HEK293 (cell line): ENCODE data around the gene MUC5AC.

Experiments
- CTCF ChIA-PET: fragments of 350-600 bp; formaldehyde crosslinking; extraction: SDS; loops from one replicate; lab custom pipeline; 2021; ENCODE audit warnings: antibody characterized with exemption; lab: Yijun Ruan, JAX
- POLR2A ChIA-PET: fragments of 300-600 bp; formaldehyde crosslinking; extraction: SDS; loops from one replicate; lab custom pipeline; 2020; ENCODE audit warnings: antibody characterized with exemption, inconsistent platforms; lab: Yijun Ruan, JAX
- H3K27ac ChIP-seq: fragments of 200-500 bp; sonication (Bioruptor generic); 2 replicates; pipeline ENCODE4 v1.5.1; 2014; ENCODE audit warnings: low read depth, low read length, control low read depth, inconsistent platforms; ENCODE audit errors: extremely low read depth
- H3K36me3 ChIP-seq, 2 experiments: fragments of 200-500 bp in 1 of 2; sonication (Bioruptor generic) in 1 of 2; 1 replicate in 1 of 2; 2 replicates in 1 of 2; pipeline ENCODE4 v1.5.1; 2014 to 2017; ENCODE audit warnings: inconsistent platforms in 2 of 2, low read length in 2 of 2; ENCODE audit not compliant: control insufficient read depth in 2 of 2, insufficient read depth in 1 of 2
- H3K4me1 ChIP-seq: fragments of 200-500 bp; sonication (Bioruptor generic); 2 replicates; pipeline ENCODE4 v1.5.1; 2014; ENCODE audit warnings: mild to moderate bottlenecking, low read length, inconsistent platforms; ENCODE audit not compliant: control insufficient read depth, insufficient read depth
- H3K4me3 ChIP-seq: 2 replicates; pipeline ENCODE4 v1.5.1; 2011; ENCODE audit warnings: low read depth, mild to moderate bottlenecking, control low read depth, low read length, moderate library complexity
- H3K9me3 ChIP-seq: fragments of 200-500 bp; sonication (Bioruptor generic); 2 replicates; pipeline ENCODE4 v1.5.1; 2014; ENCODE audit warnings: low read depth, low read length, inconsistent platforms; ENCODE audit not compliant: control insufficient read depth, insufficient read depth
- BCL11B ChIP-seq: fragments of 450-650 bp; formaldehyde crosslinking; IDR thresholded peaks from 2 replicates; pipeline ENCODE4 v1.5.1; 2016; ENCODE audit warnings: low read depth, missing biosample characterization, missing genetic modification characterization
- IKZF3 ChIP-seq: fragments of 450-650 bp; IDR thresholded peaks from 2 replicates; pipeline ENCODE4 v1.5.0; 2018; ENCODE audit warnings: missing biosample characterization, mild to moderate bottlenecking, missing genetic modification characterization, moderate library complexity
- MYNN ChIP-seq: fragments of 450-650 bp; formaldehyde crosslinking; IDR thresholded peaks from 2 replicates; pipeline ENCODE4 v1.5.1; 2016; ENCODE audit warnings: missing biosample characterization, missing genetic modification characterization, borderline replicate concordance
- SCRT2 ChIP-seq: fragments of 450-650 bp; formaldehyde crosslinking; IDR thresholded peaks from 2 replicates; pipeline ENCODE4 v1.5.1; 2016; ENCODE audit warnings: missing biosample characterization, missing genetic modification characterization
- SETDB1 ChIP-seq: IDR thresholded peaks from one replicate; pipeline ENCODE4 v1.6.1; 2017; ENCODE audit warnings: mild to moderate bottlenecking, low read length, moderate library complexity, mixed read lengths; ENCODE audit not compliant: insufficient read length
- SP3 ChIP-seq: fragments of 450-650 bp; formaldehyde crosslinking; IDR thresholded peaks from 2 replicates; pipeline ENCODE4 v1.5.1; 2016; ENCODE audit warnings: missing biosample characterization, missing genetic modification characterization
- TRIM28 ChIP-seq: IDR thresholded peaks from 2 replicates; pipeline ENCODE4 v1.6.1; 2011; ENCODE audit warnings: low read length, control low read depth, borderline replicate concordance
- ZBTB8A ChIP-seq: fragments of 450-650 bp; formaldehyde crosslinking; IDR thresholded peaks from 2 replicates; pipeline ENCODE4 v1.5.1; 2016; ENCODE audit warnings: missing biosample characterization, missing genetic modification characterization
- ZFP69B ChIP-seq: fragments of 450-650 bp; formaldehyde crosslinking; IDR thresholded peaks from 2 replicates; pipeline ENCODE4 v1.5.1; 2016; ENCODE audit warnings: missing biosample characterization, missing genetic modification characterization
- ZIC2 ChIP-seq: fragments of 450-650 bp; formaldehyde crosslinking; IDR thresholded peaks from 2 replicates; pipeline ENCODE4 v1.5.1; 2016; ENCODE audit warnings: missing biosample characterization, missing genetic modification characterization
- ZNF157 ChIP-seq: fragments of 450-650 bp; formaldehyde crosslinking; IDR thresholded peaks from 2 replicates; pipeline ENCODE4 v1.5.1; 2016; ENCODE audit warnings: missing biosample characterization, missing genetic modification characterization
- ZNF214 ChIP-seq: fragments of 450-650 bp; formaldehyde crosslinking; IDR thresholded peaks from 2 replicates; pipeline ENCODE4 v1.5.1; 2017; ENCODE audit warnings: missing biosample characterization, mild to moderate bottlenecking, missing genetic modification characterization, borderline replicate concordance
- ZNF239 ChIP-seq: fragments of 450-650 bp; formaldehyde crosslinking; IDR thresholded peaks from 2 replicates; pipeline ENCODE4 v1.5.1; 2016; ENCODE audit warnings: missing biosample characterization, missing genetic modification characterization
- ZNF341 ChIP-seq: fragments of 450-650 bp; formaldehyde crosslinking; IDR thresholded peaks from 2 replicates; pipeline ENCODE4; 2016; ENCODE audit warnings: low read depth, missing biosample characterization, missing genetic modification characterization
- ZNF394 ChIP-seq: fragments of 450-650 bp; formaldehyde crosslinking; IDR thresholded peaks from 2 replicates; pipeline ENCODE4 v1.5.1; 2016; ENCODE audit warnings: missing biosample characterization, missing genetic modification characterization, mild to moderate bottlenecking, moderate library complexity, borderline replicate concordance
- ZNF529 ChIP-seq: fragments of 450-650 bp; formaldehyde crosslinking; IDR thresholded peaks from 2 replicates; pipeline ENCODE4 v1.5.1; 2017; ENCODE audit warnings: missing genetic modification characterization, missing biosample characterization; ENCODE audit not compliant: insufficient replicate concordance
- ZNF580 ChIP-seq: fragments of 450-650 bp; formaldehyde crosslinking; IDR thresholded peaks from 2 replicates; pipeline ENCODE4 v1.5.1; 2016; ENCODE audit warnings: missing biosample characterization, missing genetic modification characterization
- ZNF654 ChIP-seq: fragments of 450-650 bp; formaldehyde crosslinking; IDR thresholded peaks from 2 replicates; pipeline ENCODE4 v1.5.1; 2016; ENCODE audit warnings: low read depth, missing biosample characterization, missing genetic modification characterization
- ZNF660 ChIP-seq: fragments of 450-650 bp; IDR thresholded peaks from 2 replicates; pipeline ENCODE4 v1.5.1; 2018; ENCODE audit warnings: missing biosample characterization, mild to moderate bottlenecking, missing genetic modification characterization
- ZNF701 ChIP-seq: fragments of 450-650 bp; formaldehyde crosslinking; IDR thresholded peaks from 2 replicates; pipeline ENCODE4 v1.5.1; 2016; ENCODE audit warnings: missing biosample characterization, missing genetic modification characterization
- TF ChIP-seq, protein P1 (sequence below): fragments of 450-650 bp; IDR thresholded peaks from 2 replicates; pipeline ENCODE4 v1.5.1; 2018; ENCODE audit warnings: missing biosample characterization, missing genetic modification characterization
- TF ChIP-seq, protein P2 (sequence below): fragments of 450-650 bp; formaldehyde crosslinking; IDR thresholded peaks from 2 replicates; pipeline ENCODE4 v1.5.1; 2017; ENCODE audit warnings: missing biosample characterization, missing genetic modification characterization

Gene MUC5AC

DNA sequence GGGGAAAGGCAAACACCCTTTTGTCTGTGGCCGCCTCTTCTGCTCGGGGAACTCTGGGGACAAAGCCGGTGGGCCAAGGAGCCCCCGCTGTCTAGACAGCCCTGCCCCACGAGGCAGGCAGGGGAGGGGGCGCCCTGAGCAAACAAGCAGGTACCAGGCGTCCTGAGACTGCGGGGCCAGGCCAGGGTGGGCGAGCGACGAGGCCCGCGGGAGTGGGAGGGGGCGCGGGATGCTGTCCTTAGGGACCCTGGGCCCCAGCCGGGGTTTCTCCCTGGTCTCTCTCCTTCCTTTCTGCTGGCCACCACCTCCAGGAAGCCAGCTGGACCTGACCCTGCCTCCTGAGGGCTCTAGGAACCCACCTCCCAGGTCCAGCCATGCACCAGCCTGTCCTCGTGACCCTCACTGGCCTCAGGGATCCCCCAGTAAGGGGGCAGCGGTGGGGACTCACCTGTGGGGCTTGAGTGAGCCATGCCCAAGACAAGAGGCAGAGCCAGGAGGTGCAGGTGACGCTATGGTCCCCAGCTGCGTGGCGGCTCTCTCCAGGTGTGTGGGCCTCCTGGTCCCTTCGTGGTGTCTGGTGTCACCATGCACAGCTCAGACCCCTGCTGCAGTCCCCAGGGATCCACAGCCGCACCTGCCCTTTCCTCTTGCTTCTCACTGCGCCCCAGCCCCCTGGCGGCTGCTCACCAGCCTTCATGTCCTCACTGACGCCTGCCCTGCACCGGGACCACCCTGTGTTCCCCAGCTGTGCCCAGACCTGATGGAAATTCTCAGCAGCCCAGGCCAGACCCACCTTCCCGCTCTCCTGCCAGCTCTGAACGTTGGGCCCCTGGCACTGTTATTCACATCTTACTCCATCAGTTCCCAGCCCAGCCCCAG is 26.5 kb upstream of the MUC5AC start:
- POLR2A ChIA-PET: no interaction called here
- CTCF ChIA-PET: no interaction called here
- no peak for TF ChIP-seq ZNF157 (tag by site-specific recombination)
- no peak for TF ChIP-seq ZNF660 (tag by site-specific recombination)
- TF ChIP-seq ZBTB8A (tag by site-specific recombination): no peak
- H3K36me3 ChIP-seq: no peaks in the 10 kb centered on the region
- H3K4me3 ChIP-seq: no peak overlapping the region
- H3K4me1 ChIP-seq: no peaks in the 10 kb centered on the region
- no peak overlapping the region for H3K27ac ChIP-seq
- H3K9me3 ChIP-seq: no peaks in the 10 kb centered on the region

DNA sequence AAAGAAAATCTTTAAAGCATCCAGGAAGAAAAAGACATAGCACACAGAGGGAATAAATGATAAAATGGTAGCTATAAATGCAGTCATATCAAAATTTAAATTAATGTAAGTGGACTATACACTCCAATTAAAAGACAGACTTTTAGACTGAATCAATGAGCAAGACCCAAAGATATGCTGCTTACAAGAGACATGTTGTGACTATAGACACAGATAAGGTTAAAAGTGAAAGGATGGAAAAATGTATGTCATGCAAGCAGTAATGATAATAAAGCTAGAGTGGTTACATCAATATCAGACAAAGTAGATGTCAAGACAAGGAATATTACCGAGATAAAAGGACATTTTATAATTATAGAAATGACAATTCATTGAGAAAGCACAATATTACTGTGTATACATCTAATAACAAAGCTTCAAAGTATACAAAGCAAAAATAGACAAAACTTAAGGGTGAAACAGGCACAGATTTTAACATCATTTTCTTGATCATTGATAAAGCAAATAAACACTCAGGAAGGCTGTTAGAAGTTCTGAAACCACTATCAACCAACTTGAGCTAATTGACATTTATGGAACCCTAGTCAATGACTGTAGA is 22.8 kb upstream of the MUC5AC start:
- Histone ChIP-seq H3K27ac (no peak overlapping the region), H3K4me1 (no peaks in the 10 kb centered on the region), H3K9me3 (no peaks in the 10 kb centered on the region), H3K36me3 (no peaks in the 10 kb centered on the region), H3K4me3 (no peak overlapping the region)
- TF ChIP-seq, protein P1, sequence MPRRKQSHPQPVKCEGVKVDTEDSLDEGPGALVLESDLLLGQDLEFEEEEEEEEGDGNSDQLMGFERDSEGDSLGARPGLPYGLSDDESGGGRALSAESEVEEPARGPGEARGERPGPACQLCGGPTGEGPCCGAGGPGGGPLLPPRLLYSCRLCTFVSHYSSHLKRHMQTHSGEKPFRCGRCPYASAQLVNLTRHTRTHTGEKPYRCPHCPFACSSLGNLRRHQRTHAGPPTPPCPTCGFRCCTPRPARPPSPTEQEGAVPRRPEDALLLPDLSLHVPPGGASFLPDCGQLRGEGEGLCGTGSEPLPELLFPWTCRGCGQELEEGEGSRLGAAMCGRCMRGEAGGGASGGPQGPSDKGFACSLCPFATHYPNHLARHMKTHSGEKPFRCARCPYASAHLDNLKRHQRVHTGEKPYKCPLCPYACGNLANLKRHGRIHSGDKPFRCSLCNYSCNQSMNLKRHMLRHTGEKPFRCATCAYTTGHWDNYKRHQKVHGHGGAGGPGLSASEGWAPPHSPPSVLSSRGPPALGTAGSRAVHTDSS (tag by site-specific recombination): no peak
- TF ChIP-seq ZNF214 (no peak), TRIM28 (peak; percentile 99), ZNF394 (tag by site-specific recombination) (no peak), SCRT2 (tag by site-specific recombination) (peak; percentile 34; the same call in 1 of the 2 replicates), SETDB1 (peak; percentile 95), ZNF529 (tag by site-specific recombination) (peak; percentile 89)
- POLR2A ChIA-PET: no interaction called here
- CTCF ChIA-PET: interaction anchor here (0.6 to 0.7 kb wide), 3 partner anchors 307 to 695 kb away, joined by 3 read pairs; partner anchors contain the start of gene CRACR2B

DNA sequence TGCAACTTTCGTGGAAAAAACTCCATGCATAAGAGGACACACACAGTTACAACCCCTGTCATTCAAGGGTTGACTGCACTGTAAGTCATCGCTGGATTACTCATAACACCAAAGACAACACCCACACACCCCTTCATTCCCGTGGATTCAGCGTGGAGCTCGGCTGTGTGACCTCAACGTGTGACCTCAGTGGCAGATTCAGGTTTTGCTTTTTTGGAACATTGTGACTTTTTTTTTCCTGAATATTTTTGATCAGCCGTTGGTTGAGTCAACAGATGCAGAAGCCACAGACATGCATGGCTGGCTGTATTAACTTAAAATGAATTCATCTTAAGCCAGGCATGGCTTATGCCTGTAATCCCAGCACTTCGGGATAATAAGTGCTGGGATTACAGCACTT is 19.7 kb upstream of the MUC5AC start:
- ChIA-PET POLR2A (no interaction called here), CTCF (no interaction called here)
- TF ChIP-seq BCL11B (tag by site-specific recombination) (no peak), ZNF701 (tag by site-specific recombination) (no peak), ZNF654 (tag by site-specific recombination) (no peak), ZFP69B (no peak)
- no peak overlapping the region for H3K4me3 ChIP-seq
- no peak overlapping the region for H3K27ac ChIP-seq
- H3K4me1 ChIP-seq: no peaks in the 10 kb centered on the region
- no peaks in the 10 kb centered on the region for H3K9me3 ChIP-seq
- no peaks in the 10 kb centered on the region for H3K36me3 ChIP-seq

- ChIA-PET CTCF (no interaction called here), POLR2A (no interaction called here)
- Histone ChIP-seq H3K4me3 (no peak overlapping the region), H3K27ac (no peak overlapping the region), H3K36me3 (no peaks in the 10 kb centered on the region), H3K9me3 (no peaks in the 10 kb centered on the region), H3K4me1 (no peaks in the 10 kb centered on the region)
- TF ChIP-seq MYNN (tag by site-specific recombination) (no peak), SP3 (tag by site-specific recombination) (no peak), ZNF580 (tag by site-specific recombination) (no peak), ZIC2 (tag by site-specific recombination) (no peak), ZNF341 (no peak), IKZF3 (tag by site-specific recombination) (no peak), ZNF239 (tag by site-specific recombination) (no peak)
- TF ChIP-seq, protein P2, sequence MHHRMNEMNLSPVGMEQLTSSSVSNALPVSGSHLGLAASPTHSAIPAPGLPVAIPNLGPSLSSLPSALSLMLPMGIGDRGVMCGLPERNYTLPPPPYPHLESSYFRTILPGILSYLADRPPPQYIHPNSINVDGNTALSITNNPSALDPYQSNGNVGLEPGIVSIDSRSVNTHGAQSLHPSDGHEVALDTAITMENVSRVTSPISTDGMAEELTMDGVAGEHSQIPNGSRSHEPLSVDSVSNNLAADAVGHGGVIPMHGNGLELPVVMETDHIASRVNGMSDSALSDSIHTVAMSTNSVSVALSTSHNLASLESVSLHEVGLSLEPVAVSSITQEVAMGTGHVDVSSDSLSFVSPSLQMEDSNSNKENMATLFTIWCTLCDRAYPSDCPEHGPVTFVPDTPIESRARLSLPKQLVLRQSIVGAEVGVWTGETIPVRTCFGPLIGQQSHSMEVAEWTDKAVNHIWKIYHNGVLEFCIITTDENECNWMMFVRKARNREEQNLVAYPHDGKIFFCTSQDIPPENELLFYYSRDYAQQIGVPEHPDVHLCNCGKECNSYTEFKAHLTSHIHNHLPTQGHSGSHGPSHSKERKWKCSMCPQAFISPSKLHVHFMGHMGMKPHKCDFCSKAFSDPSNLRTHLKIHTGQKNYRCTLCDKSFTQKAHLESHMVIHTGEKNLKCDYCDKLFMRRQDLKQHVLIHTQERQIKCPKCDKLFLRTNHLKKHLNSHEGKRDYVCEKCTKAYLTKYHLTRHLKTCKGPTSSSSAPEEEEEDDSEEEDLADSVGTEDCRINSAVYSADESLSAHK (tag by site-specific recombination): no peak
These were observed 18.2 kb upstream of the MUC5AC start for GRCh38 chr11:1139441-1140083.
